Nephron progenitor cell (in vitro differentiated cells): ENCODE measurements around the gene MECR.

Experiments used
- DNase-seq: peaks from one replicate; pipeline ENCODE4 v3.0.0; 2021
- H3K27ac Mint-ChIP-seq: 2 replicates; pipeline ENCODE4 v1.8.0; 2021; ENCODE audit warnings: mild to moderate bottlenecking, moderate library complexity, mixed read lengths
- H3K27me3 Mint-ChIP-seq: 2 replicates; pipeline ENCODE4 v1.8.0; 2021; ENCODE audit warnings: mild to moderate bottlenecking, low read depth, mixed read lengths; ENCODE audit not compliant: poor library complexity
- H3K36me3 Mint-ChIP-seq: 2 replicates; pipeline ENCODE4 v1.8.0; 2021; ENCODE audit warnings: low read depth, mixed read lengths
- H3K4me1 Mint-ChIP-seq: 2 replicates; pipeline ENCODE4 v1.8.0; 2021; ENCODE audit warnings: mixed read lengths
- H3K4me3 Mint-ChIP-seq: 2 replicates; pipeline ENCODE4 v1.8.0; 2021; ENCODE audit warnings: mild to moderate bottlenecking, moderate library complexity, mixed read lengths
- H3K9me3 Mint-ChIP-seq: 2 replicates; pipeline ENCODE4 v1.8.0; 2021; ENCODE audit warnings: mild to moderate bottlenecking, moderate library complexity, mixed read lengths
- CTCF ChIP-seq: fragments of 200-600 bp; sonication (generic); IDR thresholded peaks from 2 replicates; pipeline ENCODE4 v1.5.0; 2021; ENCODE audit warnings: antibody characterized with exemption

The MECR gene

GRCh38 chr1:29240986-29241385, 10.3 kb upstream of the MECR start:
- H3K9me3 Mint-ChIP-seq: no peaks in the 10 kb centered on the region
- H3K27me3 Mint-ChIP-seq: peaks cover 23% of the 10 kb centered on the region
- H3K36me3 Mint-ChIP-seq: no peaks in the 10 kb centered on the region
- H3K4me1 Mint-ChIP-seq: peaks cover 47% of the 10 kb centered on the region
- H3K27ac Mint-ChIP-seq: no peak overlapping the region
- H3K4me3 Mint-ChIP-seq: no peak overlapping the region
- no peak for TF ChIP-seq CTCF
- DNase-seq: no peak

GRCh38 chr1:29240400-29240837, 9.7 kb upstream of the MECR start:
- DNase-seq: peak; percentile 30
- no peak overlapping the region for H3K27ac Mint-ChIP-seq

DNA sequence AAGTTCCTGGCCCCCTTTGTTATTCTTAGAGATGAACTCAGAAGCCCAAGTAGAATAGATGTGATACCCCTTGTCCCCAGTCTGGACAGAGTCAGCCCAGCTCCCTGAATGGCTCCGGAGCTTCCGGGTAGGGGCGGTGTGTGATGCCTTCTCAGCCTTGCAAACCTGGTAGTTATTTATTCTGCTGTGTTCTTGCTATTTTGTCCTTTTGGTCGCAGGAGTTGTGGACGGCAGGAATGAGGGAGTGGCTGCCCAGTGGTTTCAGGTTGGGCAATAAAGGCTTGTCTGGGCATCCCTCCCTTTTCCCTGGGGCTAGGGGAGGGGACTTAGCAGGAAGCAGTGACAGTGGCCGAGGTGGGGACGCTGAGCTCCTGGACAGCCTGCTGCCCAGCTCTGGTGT, 8.4 kb upstream of the MECR start:
- DNase-seq: peak; percentile 32
- Mint-ChIP-seq H3K36me3 (no peaks in the 10 kb centered on the region), H3K9me3 (no peaks in the 10 kb centered on the region), H3K27me3 (peaks cover 36% of the 10 kb centered on the region), H3K4me1 (peaks cover 55% of the 10 kb centered on the region), H3K27ac (no peak overlapping the region), H3K4me3 (peak overlapping the region; percentile 83)
- TF ChIP-seq CTCF: no peak

More at GRCh38 chr1:29240400-29240837, 9.7 kb upstream of the MECR start:
- no peak for TF ChIP-seq CTCF
- Mint-ChIP-seq H3K27me3 (peaks cover 27% of the 10 kb centered on the region), H3K9me3 (no peaks in the 10 kb centered on the region), H3K4me1 (peaks cover 47% of the 10 kb centered on the region), H3K36me3 (no peaks in the 10 kb centered on the region), H3K4me3 (no peak overlapping the region)

GRCh38 chr1:29238620-29239002, 7.9 kb upstream of the MECR start:
- peaks cover 41% of the 10 kb centered on the region for H3K27me3 Mint-ChIP-seq
- H3K4me3 Mint-ChIP-seq: peak overlapping the region; percentile 83
- TF ChIP-seq CTCF: no peak
- H3K27ac Mint-ChIP-seq: no peak overlapping the region
- DNase-seq: no peak
- H3K4me1 Mint-ChIP-seq: peaks cover 60% of the 10 kb centered on the region
- H3K9me3 Mint-ChIP-seq: no peaks in the 10 kb centered on the region
- no peaks in the 10 kb centered on the region for H3K36me3 Mint-ChIP-seq

GRCh38 chr1:29237852-29238619, 7.3 kb upstream of the MECR start:
- no peak for TF ChIP-seq CTCF
- Mint-ChIP-seq H3K36me3 (no peaks in the 10 kb centered on the region), H3K9me3 (no peaks in the 10 kb centered on the region), H3K4me1 (peaks cover 62% of the 10 kb centered on the region), H3K4me3 (peak overlapping the region; percentile 92), H3K27me3 (peaks cover 46% of the 10 kb centered on the region), H3K27ac (peak overlapping the region; percentile 45)
- peak; percentile 68 for DNase-seq
